ENCODE data around the gene IGF1.

Gene IGF1

GRCh38 chr12:102496591-102496990, 16.2 kb upstream of the IGF1 start:
- DNase-seq (ENCODE audit: low read depth) = no peak

GRCh38 chr12:102487226-102487625, 6.9 kb upstream of the IGF1 start:
- DNase-seq (ENCODE audit: low read depth) = no peak

GRCh38 chr12:102486153-102486552, 5.8 kb upstream of the IGF1 start:
- no peak for DNase-seq (ENCODE audit: low read depth)

- DNase-seq (ENCODE audit: low read depth) = peak; percentile 16
These were observed 4.1 kb upstream of the IGF1 start for GRCh38 chr12:102484428-102484958.

- DNase-seq (ENCODE audit: low read depth) = no peak
These were observed 3.7 kb upstream of the IGF1 start for GRCh38 chr12:102484017-102484416.

GRCh38 chr12:102483466-102483865, 3.1 kb upstream of the IGF1 start:
- DNase-seq (ENCODE audit: low read depth) = no peak

- DNase-seq (ENCODE audit: low read depth) = no peak
These were observed 1.5 kb upstream of the IGF1 start for GRCh38 chr12:102481705-102482425.

GRCh38 chr12:102479939-102480338, 424 bp downstream of the IGF1 start:
- no peak for DNase-seq (ENCODE audit: low read depth)

GRCh38 chr12:102479099-102479885, 1.1 kb downstream of the IGF1 start:
- no peak for DNase-seq (ENCODE audit: low read depth)

GRCh38 chr12:102478405-102479098, 1.8 kb downstream of the IGF1 start:
- no peak for DNase-seq (ENCODE audit: low read depth)

- no peak for DNase-seq (ENCODE audit: low read depth)
These were observed 5.0 kb downstream of the IGF1 start for GRCh38 chr12:102475355-102475754.

- DNase-seq (ENCODE audit: low read depth) = no peak
These were observed 5.8 kb downstream of the IGF1 start for GRCh38 chr12:102474438-102475064.

- DNase-seq (ENCODE audit: low read depth) = no peak
These were observed 7.9 kb downstream of the IGF1 start for GRCh38 chr12:102472496-102472895.

- no peak for DNase-seq (ENCODE audit: low read depth)
These were observed 8.8 kb downstream of the IGF1 start for GRCh38 chr12:102471556-102471955.

- no peak for DNase-seq (ENCODE audit: low read depth)
These were observed 9.4 kb downstream of the IGF1 start for GRCh38 chr12:102470945-102471344.

- DNase-seq (ENCODE audit: low read depth) = no peak
These were observed 12.0 kb downstream of the IGF1 start for GRCh38 chr12:102468261-102468915.

GRCh38 chr12:102465762-102466560, 14.4 kb downstream of the IGF1 start:
- DNase-seq (ENCODE audit: low read depth) = no peak

- DNase-seq (ENCODE audit: low read depth) = no peak
These were observed 16.6 kb downstream of the IGF1 start for GRCh38 chr12:102463659-102464249.

GRCh38 chr12:102462795-102463465, 17.4 kb downstream of the IGF1 start:
- no peak for DNase-seq (ENCODE audit: low read depth)

GRCh38 chr12:102462386-102462785, 18.0 kb downstream of the IGF1 start:
- DNase-seq (ENCODE audit: low read depth) = no peak
